Embryonic facial prominence (tissue), 1 donor: ENCODE measurements around the gene SHISA8.

Experiments
- DNase-seq: peaks from one replicate; pipeline ENCODE4 v3.0.0-alpha.2; 2016; ENCODE audit errors: extremely low spot score

SHISA8 gene

GRCh38 chr22:41913842-41914534, 886 bp downstream of the SHISA8 start:
- no peak for DNase-seq

DNA sequence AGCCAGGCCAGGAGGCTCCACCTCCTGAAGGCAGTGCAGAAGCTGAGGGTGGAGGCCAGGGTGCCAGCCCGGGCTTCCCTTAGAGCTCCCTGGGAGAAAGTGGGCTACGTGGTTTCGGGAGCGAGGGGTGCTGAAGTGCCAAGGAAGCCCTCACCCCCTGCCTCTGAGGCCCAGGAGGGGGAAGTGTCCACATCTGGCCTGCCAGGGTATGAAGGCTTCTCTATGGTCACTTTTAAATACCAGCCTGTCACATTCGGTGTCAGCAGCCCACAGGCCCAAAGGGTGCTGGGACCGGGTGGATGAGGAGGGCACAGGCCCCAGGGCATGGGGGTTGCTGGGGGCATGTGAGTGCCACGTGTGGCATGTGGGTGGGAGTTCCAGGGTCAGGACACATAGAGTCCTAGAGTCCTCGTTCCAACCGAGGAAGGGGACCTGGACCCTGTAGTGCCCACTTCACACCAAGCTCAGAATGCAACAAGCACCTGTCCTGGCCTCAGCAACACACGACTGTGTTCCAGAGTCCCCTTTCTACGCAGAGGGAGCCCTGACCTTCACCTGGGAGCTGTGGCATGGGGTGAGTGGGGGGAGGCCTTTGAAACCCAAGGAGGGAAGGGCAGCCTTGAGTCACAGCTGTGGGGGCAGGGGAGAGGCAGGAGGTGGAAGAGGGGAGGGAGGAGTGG, 1.7 kb downstream of the SHISA8 start:
- DNase-seq = no peak

GRCh38 chr22:41912338-41913039, 2.4 kb downstream of the SHISA8 start:
- no peak for DNase-seq

DNA sequence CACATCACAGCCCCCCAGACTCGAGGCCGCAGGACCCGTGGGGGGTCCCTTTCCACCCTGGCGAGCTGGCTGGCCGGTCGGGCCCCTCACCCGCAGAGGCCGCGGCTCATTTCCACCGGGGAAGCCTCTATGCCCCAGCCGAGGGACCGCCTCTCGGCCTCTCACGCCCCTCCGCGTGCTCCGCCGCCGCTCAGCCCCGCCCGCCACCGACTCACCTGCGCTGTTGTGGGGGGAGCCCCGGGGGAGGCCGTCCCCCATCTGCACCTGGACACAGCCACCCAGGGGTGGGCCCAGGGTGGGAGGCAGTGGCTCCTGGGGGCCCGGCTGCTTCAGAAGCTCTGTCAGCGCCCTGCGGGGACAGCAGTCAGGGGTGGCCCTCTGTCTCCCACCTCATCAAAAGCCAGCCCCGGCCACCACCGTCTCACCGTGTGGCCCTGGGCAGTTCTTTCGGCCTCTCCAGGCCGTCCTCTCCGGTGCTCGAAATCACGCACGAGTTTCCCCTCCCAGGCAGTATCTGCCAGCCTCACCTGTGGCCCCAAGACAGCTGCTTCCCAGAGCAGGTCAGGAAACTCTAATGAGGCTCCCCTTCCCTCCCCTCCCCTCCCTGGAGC, 3.8 kb downstream of the SHISA8 start:
- DNase-seq = no peak

DNA sequence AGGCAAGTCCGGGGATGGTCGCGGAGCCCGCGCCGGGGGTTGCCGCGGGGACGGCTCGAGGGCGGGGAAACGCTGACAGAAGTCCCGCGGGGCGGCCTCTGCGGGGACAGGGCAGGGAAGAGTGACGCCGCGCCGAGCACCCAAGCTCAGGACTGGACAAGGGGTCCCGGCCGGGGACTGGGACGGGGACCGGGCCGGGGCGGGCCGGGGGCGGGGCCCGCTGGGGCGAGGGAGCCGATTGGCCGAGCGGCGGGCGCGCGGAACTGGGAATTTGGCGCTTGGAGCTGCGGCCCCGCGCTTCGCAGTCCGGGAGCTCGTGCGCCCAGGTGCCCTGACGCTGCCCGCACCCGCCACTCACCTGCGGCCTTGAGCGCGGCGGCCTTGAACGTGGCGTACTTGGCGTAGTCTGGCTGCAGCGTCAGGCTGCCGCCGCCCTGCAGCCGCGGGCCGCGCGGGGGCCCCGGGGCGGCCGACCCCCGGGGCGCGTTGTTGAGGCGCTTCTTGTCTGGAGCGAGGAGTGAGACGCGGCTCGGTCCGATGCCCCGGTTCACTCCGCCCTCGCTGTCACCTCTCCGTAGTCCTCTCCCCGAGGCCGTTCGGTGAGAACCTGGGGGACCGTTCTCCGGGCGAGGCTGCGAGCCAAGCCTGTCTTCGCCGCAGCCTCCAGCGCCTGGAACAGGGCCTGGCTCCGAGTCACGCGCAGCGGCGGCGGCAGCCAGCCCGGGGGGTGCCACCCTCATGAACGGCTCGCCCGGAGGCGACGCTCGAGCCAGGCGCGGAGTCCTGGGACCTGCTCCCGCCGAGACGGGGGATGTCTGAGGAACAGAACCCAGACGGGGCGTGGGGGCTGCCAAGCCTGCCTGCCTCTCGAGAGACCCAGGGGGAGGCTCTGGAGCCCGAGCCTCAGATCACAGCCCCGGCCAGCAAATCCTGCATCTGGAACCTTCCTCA, 4.5 kb downstream of the SHISA8 start:
- DNase-seq = no peak

- no peak for DNase-seq
Observed at GRCh38 chr22:41909310-41910049, 5.4 kb downstream of the SHISA8 start.

DNA sequence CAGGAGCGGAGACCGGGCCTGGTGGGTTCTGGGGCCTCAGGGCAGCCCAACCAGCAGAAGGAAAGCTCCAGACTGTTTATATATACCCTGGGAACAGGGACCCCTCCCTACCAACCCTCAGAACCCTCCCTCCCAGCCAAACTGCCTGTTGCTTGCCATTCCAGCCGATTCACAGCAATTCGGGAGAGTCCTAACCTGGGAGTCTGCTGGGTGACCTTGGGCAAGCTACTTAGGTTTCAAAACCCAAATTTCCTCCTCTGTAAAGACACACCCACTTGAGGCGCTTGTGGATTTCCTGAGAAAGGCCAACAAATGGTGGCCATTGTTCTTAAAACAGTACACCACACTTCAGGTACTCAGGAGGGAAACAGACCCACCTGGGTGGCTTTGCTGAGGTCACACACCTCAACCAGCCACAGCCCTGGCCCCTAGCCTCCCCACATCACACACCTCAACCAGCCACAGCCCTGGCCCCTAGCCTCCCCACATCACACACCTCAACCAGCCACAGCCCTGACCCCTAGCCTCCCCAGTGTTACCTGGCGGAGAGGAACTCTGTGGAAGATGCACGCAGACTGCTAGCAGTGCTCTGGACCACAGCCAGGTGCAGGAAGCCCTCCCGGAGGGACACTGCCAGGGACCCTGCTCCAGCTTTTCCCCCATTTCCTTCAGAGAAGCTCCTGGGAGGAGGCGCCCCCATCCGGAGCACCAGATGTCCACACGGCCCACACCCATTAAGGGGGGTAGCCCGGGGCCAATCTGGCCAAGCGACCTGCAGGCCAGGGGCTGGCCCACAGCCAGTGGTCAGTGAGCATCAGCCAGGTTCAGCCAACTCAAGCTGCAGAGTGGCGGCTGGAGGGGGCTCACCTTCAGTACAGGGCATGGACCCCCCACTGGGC, 6.2 kb downstream of the SHISA8 start:
- no peak for DNase-seq

DNA sequence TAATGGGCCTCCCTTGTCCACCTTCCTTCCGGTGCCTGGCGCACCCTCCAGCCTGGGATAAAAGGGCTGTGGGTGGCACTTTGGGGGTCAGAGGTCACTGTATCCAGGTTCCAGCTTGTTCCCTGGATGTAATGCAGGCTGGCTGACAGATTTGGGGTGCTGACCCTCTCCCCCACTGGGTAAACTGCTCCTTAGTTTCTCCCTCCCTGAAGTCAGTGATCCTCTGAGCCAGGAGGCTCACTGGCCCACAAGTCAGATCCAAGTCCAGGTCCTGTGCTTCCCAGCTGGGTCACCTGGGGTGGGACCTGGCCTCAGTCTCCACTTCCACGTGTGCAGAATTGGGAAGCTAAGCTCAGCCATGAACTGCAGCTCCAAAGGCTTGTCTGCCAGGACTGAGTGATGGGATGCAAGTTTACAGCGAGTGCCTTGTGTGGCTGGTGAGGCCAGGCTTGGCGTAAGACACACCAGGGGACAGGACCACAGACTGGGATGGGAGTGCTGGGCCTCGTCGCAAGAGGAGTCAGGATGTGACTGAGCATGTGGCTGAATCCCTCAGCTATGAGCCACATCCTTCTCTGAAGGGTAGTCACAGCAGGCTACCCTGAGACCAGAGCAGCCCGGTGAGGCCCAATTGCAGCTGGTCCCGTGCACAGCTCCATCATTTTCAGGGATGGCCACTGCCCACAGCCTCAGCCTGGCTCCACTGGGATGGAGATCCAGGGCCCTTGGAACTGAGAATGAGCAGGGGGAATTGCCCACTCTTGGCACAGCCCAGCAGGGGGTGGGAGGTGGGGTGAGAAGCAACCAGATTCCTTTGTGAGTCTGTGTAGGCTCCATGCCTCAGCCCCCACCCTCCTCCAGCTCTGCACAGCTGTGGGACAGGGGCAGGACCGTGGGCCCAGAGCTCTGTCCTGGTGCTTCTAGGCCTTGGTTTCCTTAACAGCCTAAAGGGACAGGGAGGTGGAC, 7.2 kb downstream of the SHISA8 start:
- no peak for DNase-seq

GRCh38 chr22:41906822-41907221, 8.1 kb downstream of the SHISA8 start:
- no peak for DNase-seq

DNA sequence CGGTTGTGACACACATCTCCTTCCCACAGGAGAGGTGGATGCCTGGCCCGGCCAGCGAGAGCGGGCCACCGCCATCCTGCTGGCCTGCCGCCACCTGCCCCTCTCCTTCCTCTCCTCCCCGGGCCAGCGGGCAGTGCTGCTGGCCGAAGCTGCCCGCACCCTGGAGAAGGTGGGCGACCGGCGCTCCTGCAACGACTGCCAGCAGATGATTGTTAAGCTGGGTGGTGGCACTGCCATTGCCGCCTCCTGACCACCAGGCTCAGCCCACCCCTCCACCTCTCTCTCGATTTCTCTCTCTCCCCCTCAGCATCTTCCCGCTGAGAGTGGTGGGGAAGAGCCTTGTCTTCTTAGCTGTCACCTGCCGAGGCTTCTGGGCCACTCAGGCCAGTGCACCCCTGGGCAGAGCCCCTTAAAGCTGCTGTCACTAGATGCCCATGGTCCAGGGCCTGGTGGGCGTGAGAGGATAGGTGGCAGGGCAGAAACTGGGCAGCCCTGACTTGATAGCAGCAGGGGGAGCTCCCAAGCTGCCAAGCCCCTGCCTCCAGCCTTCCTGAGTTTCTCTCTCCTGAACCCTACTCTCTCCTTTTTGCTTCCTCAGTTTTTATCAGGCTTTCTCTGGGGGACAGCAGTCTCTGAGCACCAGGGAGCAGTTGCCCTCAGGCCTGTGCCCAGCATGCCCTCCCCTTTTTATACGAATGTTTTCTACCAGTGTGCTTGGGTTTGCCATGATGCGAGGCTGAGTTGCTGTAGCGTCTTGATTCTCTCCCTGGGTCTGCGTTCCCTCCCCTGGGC, 9.3 kb downstream of the SHISA8 start:
- no peak for DNase-seq

DNA sequence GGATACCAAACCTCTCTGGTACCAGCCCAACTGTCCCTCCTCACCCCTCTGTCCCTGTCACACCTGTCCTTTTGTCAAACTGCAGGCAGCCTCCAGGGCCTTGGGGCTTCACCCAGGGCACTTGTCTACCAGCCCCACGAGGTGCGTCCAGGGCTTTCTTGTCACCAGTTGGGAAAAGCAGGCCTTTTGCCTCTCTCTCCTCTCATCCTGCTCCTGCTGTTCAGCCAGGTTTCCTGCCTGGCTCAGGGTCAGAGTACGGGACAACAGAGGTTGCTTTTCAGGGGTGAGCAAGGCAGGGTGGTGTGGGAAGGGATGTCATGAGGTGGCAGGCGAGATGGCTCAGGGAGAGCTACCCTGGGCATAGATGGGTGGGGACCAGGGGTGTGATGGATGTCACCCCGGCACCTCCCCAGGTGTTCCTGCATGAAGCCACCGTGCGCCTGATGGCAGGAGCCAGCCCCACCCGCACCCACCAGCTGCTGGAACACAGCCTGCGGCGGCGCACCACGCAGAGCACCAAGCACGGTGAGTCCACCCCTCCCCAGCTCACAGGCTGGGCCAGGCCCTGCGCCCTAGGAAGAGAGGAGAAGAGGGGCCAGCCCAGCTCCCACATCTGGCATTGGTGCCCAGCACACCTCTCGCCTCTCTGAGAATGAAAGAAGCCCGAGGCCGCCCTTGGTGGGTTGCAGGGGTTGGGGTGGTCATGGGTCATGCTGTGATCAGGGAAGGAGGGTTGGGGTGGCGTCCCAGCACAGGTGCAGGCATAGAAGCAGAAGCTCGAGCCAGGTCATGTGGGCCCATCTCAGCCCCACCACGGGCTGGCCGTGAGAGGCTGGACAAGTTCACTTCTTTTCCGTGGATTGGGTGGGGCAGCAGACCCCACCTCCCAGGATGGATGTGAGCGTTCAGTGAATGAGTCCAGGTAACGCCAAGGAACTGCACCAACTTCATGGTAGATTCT, 10.1 kb downstream of the SHISA8 start:
- no peak for DNase-seq

DNA sequence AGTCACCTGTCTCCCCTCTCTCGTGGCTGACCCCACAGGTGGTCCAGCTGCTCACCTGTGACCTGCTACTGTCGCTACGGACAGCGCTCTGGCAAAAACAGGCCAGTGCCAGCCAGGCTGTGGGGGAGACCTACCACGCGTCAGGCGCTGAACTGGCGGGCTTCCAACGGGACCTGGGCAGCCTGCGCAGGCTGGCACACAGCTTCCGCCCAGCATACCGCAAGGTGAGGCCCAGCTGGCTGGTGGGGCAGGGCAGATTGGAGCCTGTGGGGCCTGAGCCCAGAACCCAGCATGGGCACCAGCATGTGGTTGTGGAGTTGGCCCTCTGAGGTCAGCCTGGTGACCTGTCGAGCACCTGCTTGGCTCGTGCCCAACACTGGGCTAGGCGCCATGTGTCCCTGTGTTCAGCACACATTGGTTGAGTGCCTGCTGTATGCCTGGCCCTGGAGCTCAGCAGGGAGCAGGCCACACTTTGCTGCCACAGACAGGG, 11.9 kb downstream of the SHISA8 start:
- DNase-seq = no peak

GRCh38 chr22:41902016-41902415, 12.9 kb downstream of the SHISA8 start:
- no peak for DNase-seq

- DNase-seq = no peak
Observed at GRCh38 chr22:41900652-41901312, 14.1 kb downstream of the SHISA8 start.

GRCh38 chr22:41899992-41900651, 14.8 kb downstream of the SHISA8 start:
- no peak for DNase-seq
